Central memory CD8-positive, alpha-beta T cell (primary cell): ENCODE measurements around the gene NLRP12.
"Not testable (repeated sequence)": the region's sequence is repeated elsewhere in the genome, so short reads cannot be mapped to it uniquely, and the experiment has no call there.

ENCODE experiments used
- ATAC-seq: fragments of 150-1000 bp; cut with Tn5 transposase; replicated peaks from 2 replicates; pipeline ENCODE4 v1.10.0; 2022; ENCODE audit warnings: mild to moderate bottlenecking, moderate FRiP score, moderate number of reproducible peaks; ENCODE audit not compliant: poor library complexity, severe bottlenecking; ENCODE audit errors: extremely low read depth
- DNase-seq, 2 donors: peaks; one replicate each; pipeline ENCODE4 v3.0.0; 2021; ENCODE audit warnings: low spot score in 2 of 2
- H3K27ac Mint-ChIP-seq: one replicate; pipeline ENCODE4 v1.8.0; 2022; ENCODE audit warnings: low read depth, mild to moderate bottlenecking, moderate library complexity, mixed read lengths
- H3K27me3 Mint-ChIP-seq: one replicate; pipeline ENCODE4 v1.8.0; 2022; ENCODE audit warnings: mixed read lengths
- H3K36me3 Mint-ChIP-seq: one replicate; pipeline ENCODE4 v1.8.0; 2022; ENCODE audit warnings: mild to moderate bottlenecking, moderate library complexity, mixed read lengths; ENCODE audit not compliant: insufficient read depth
- H3K4me1 Mint-ChIP-seq: one replicate; pipeline ENCODE4 v1.8.0; 2022; ENCODE audit warnings: mixed read lengths
- H3K4me3 Mint-ChIP-seq: one replicate; pipeline ENCODE4 v1.8.0; 2022; ENCODE audit warnings: mild to moderate bottlenecking, moderate library complexity, mixed read lengths
- H3K9me3 Mint-ChIP-seq: one replicate; pipeline ENCODE4 v1.8.0; 2022; ENCODE audit warnings: mixed read lengths

Gene NLRP12

GRCh38 chr19:53789708-53790678 lies 34.1 kb downstream of the NLRP12 start:
- ATAC-seq (no peak), DNase-seq (no peak)
- no peak overlapping the region for H3K4me3 Mint-ChIP-seq
- no peaks in the 10 kb centered on the region for H3K9me3 Mint-ChIP-seq
- no peaks in the 10 kb centered on the region for H3K27me3 Mint-ChIP-seq
- no peaks in the 10 kb centered on the region for H3K4me1 Mint-ChIP-seq
- H3K27ac Mint-ChIP-seq = no peak overlapping the region
- no peaks in the 10 kb centered on the region for H3K36me3 Mint-ChIP-seq

- Mint-ChIP-seq H3K27ac (no peak overlapping the region), H3K27me3 (no peaks in the 10 kb centered on the region), H3K9me3 (no peaks in the 10 kb centered on the region), H3K4me3 (no peak overlapping the region), H3K4me1 (no peaks in the 10 kb centered on the region), H3K36me3 (no peaks in the 10 kb centered on the region)
- DNase-seq (no peak), ATAC-seq (no peak)
Observed at GRCh38 chr19:53787266-53787665, 36.8 kb downstream of the NLRP12 start.

DNA sequence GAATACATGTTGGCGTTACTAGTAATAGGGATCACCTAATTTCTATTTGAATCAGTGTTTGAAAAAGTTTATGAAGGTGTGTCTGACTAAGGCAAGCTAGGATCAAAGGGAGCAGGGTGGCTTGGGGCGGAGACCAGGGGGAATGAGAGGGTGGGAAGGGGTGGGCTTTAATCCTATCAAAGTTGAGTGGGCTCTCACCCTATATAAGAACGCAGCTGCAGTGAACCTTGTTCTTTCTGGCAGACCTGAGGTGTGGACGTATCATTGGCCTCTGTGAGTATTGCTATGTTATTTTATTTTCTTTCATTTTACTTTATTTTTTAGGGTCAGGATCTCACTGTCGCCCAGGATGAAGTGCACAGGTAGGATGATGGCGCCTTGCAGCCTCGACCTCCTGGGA lies 37.4 kb downstream of the NLRP12 start:
- ATAC-seq (no peak), DNase-seq (no peak)
- Mint-ChIP-seq H3K27ac (no peak overlapping the region), H3K27me3 (no peaks in the 10 kb centered on the region), H3K9me3 (no peaks in the 10 kb centered on the region), H3K4me1 (no peaks in the 10 kb centered on the region), H3K36me3 (no peaks in the 10 kb centered on the region), H3K4me3 (no peak overlapping the region)

GRCh38 chr19:53785196-53785889 lies 38.8 kb downstream of the NLRP12 start:
- no peaks in the 10 kb centered on the region for H3K27me3 Mint-ChIP-seq
- H3K27ac Mint-ChIP-seq = no peak overlapping the region
- no peak overlapping the region for H3K4me3 Mint-ChIP-seq
- no peaks in the 10 kb centered on the region for H3K4me1 Mint-ChIP-seq
- ATAC-seq (no peak), DNase-seq (no peak)
- H3K36me3 Mint-ChIP-seq = no peaks in the 10 kb centered on the region
- H3K9me3 Mint-ChIP-seq = no peaks in the 10 kb centered on the region

DNA sequence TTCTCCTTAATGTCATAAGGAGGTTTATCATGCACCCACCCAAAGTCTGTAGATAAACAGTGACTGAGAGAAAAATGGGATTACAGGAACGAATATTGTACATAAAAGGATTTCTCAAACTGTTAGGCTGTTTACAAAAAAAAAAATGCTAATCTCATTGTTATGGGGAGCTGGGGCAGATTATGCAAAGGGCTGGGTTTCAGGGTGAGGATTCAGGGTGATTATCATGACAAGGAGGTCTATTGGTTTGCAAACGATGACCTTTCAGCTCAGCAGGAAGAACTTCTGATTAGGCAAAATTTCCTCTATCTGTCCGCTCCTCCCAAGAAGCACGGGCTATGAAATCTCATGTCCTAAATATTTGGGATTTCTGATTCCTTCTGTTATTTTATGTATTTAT lies 41.4 kb downstream of the NLRP12 start:
- Mint-ChIP-seq H3K4me3 (no peak overlapping the region), H3K4me1 (no peaks in the 10 kb centered on the region), H3K36me3 (peaks cover 2% of the 10 kb centered on the region), H3K27me3 (no peaks in the 10 kb centered on the region), H3K9me3 (no peaks in the 10 kb centered on the region), H3K27ac (no peak overlapping the region)
- ATAC-seq = no peak
- DNase-seq = no peak

GRCh38 chr19:53781332-53781731 lies 42.8 kb downstream of the NLRP12 start:
- DNase-seq, H3K27me3 Mint-ChIP-seq, H3K36me3 Mint-ChIP-seq, ATAC-seq, H3K27ac Mint-ChIP-seq, H3K4me1 Mint-ChIP-seq, H3K9me3 Mint-ChIP-seq, H3K4me3 Mint-ChIP-seq: not testable (repeated sequence)

DNA sequence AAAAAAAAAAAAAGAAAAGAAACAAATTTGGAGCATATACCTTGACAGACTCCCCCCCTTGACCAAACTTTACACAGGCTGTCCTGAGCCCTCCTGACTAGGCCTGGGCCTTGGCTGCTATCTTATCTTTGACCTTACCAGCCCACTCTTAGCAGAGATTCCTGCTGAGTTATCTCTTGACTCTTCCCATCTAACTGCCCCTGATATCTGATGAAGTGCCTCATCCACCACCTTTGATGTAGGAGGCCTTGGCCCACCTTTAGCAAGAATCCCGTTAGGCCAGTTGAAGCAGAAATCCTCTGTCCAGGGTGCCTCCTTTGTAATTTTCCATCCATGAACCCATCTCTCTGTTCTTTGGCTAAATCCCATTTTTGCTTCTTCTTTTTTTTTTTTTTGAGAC lies 43.6 kb downstream of the NLRP12 start:
- no peaks in the 10 kb centered on the region for H3K9me3 Mint-ChIP-seq
- peaks cover 2% of the 10 kb centered on the region for H3K36me3 Mint-ChIP-seq
- no peak overlapping the region for H3K4me3 Mint-ChIP-seq
- no peaks in the 10 kb centered on the region for H3K27me3 Mint-ChIP-seq
- DNase-seq = no peak
- H3K27ac Mint-ChIP-seq = no peak overlapping the region
- H3K4me1 Mint-ChIP-seq = no peaks in the 10 kb centered on the region
- no peak for ATAC-seq

DNA sequence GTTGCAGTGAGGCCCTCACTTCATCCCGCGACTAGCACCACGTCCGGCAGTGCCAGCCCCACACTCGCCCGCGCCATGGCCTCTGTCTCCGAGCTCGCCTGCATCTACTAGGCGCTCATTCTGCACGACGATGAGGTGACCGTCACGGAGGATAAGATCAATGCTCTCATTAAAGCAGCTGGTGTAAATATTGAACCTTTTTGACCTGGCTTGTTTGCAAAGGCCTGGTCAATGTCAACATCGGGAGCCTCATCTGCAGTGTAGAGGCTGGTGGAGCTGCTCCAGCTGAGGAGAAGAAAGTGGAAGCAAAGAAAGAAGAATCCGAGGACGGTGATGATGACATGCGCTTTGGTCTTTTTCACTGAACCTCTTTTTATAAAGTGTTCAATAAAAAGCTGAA lies 48.6 kb downstream of the NLRP12 start:
- Mint-ChIP-seq H3K9me3 (no peaks in the 10 kb centered on the region), H3K4me1 (no peaks in the 10 kb centered on the region), H3K27me3 (no peaks in the 10 kb centered on the region), H3K27ac (no peak overlapping the region), H3K4me3 (no peak overlapping the region), H3K36me3 (peaks cover 4% of the 10 kb centered on the region)
- no peak for DNase-seq
- no peak for ATAC-seq

DNA sequence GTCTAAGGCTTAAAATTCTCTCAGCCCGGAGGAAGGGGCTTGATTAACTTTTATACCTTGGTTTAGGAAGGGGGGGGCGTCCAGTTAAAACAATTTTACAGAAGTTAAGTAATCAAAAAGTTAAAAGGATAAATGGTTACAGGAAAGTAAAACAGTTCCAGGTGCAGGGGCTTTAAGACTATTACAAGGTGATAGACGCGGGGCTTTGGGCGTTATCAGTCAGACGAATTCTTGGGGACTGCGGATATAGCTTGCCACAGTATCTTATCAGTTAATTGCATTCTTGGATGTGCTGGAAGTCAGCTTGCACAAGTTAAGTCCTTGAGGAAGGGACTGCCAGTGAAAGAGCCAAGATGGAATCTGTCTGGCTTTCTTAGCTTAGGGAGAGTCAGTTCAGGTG lies 49.6 kb downstream of the NLRP12 start:
- not testable (repeated sequence) for DNase-seq, H3K9me3 Mint-ChIP-seq

DNA sequence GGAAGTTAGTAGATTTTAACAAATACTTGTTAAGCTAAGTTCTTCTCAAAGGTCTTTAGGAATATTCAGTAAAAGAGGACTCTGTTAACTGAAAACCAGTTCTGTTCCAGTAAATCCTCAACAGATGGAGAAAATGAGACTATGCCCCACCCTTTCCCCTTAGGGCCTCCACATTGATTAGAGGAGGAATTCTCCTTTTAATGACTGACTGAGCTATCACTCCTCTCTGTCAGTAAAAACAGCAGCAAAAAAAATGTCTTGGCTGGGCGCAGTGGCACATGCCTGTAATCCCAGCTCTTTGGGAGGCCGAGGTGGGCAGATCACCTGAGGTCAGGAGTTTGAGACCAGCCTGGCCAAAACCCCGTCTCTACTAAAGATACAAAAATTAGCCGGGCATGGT lies 50.1 kb downstream of the NLRP12 start:
- Mint-ChIP-seq H3K4me1 (no peaks in the 10 kb centered on the region), H3K27ac (no peak overlapping the region), H3K27me3 (no peaks in the 10 kb centered on the region), H3K9me3 (no peaks in the 10 kb centered on the region), H3K36me3 (peaks cover 2% of the 10 kb centered on the region), H3K4me3 (no peak overlapping the region)
- no peak for DNase-seq
- no peak for ATAC-seq

More for the DNA sequence above, 49.6 kb downstream of the NLRP12 start:
- H3K4me1 Mint-ChIP-seq, H3K27me3 Mint-ChIP-seq, H3K4me3 Mint-ChIP-seq, H3K36me3 Mint-ChIP-seq, ATAC-seq, H3K27ac Mint-ChIP-seq: not testable (repeated sequence)

GRCh38 chr19:53772943-53773342 lies 51.2 kb downstream of the NLRP12 start:
- no peaks in the 10 kb centered on the region for H3K4me1 Mint-ChIP-seq
- DNase-seq = peak; percentile 14 to 25

DNA sequence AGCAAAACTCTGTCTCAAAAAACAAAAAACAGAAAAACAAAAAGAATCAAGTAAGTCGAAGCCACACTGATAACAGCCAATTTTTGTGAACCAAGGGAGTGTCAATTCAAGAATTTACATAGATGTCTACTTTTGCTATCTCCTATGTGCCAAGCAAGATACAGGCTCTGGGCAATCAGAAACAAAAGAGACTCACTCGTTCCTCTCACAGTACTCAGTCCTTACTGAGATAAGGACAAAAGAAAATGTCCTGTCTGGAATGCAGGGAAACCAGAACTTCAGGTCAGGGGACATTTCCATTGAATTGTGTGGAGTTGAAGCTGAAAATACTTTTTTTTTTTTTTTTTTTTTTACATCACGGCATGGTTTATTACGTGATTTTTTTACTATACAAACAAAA lies 53.0 kb downstream of the NLRP12 start:
- DNase-seq = no peak
- peaks cover 2% of the 10 kb centered on the region for H3K27me3 Mint-ChIP-seq
- H3K36me3 Mint-ChIP-seq = peaks cover 2% of the 10 kb centered on the region

More at GRCh38 chr19:53772943-53773342, 51.2 kb downstream of the NLRP12 start:
- Mint-ChIP-seq H3K27me3 (no peaks in the 10 kb centered on the region), H3K27ac (peak overlapping the region; percentile 63), H3K36me3 (peaks cover 2% of the 10 kb centered on the region), H3K9me3 (no peaks in the 10 kb centered on the region), H3K4me3 (no peak overlapping the region)
- ATAC-seq = no peak

More for the DNA sequence above, 53.0 kb downstream of the NLRP12 start:
- H3K27ac Mint-ChIP-seq = no peak overlapping the region
- H3K9me3 Mint-ChIP-seq = no peaks in the 10 kb centered on the region
- no peak overlapping the region for H3K4me3 Mint-ChIP-seq
- ATAC-seq = no peak
- H3K4me1 Mint-ChIP-seq = no peaks in the 10 kb centered on the region
